HG03025 (cell line): ENCODE data around the gene ABCB8.

Experiments used
- ATAC-seq: cut with Tn5 transposase; IDR thresholded peaks from one replicate; pipeline ENCODE4 v1.9.1; 2021; ENCODE audit warnings: mild to moderate bottlenecking, moderate library complexity; ENCODE audit not compliant: unreplicated experiment, low FRiP score

Gene ABCB8

DNA sequence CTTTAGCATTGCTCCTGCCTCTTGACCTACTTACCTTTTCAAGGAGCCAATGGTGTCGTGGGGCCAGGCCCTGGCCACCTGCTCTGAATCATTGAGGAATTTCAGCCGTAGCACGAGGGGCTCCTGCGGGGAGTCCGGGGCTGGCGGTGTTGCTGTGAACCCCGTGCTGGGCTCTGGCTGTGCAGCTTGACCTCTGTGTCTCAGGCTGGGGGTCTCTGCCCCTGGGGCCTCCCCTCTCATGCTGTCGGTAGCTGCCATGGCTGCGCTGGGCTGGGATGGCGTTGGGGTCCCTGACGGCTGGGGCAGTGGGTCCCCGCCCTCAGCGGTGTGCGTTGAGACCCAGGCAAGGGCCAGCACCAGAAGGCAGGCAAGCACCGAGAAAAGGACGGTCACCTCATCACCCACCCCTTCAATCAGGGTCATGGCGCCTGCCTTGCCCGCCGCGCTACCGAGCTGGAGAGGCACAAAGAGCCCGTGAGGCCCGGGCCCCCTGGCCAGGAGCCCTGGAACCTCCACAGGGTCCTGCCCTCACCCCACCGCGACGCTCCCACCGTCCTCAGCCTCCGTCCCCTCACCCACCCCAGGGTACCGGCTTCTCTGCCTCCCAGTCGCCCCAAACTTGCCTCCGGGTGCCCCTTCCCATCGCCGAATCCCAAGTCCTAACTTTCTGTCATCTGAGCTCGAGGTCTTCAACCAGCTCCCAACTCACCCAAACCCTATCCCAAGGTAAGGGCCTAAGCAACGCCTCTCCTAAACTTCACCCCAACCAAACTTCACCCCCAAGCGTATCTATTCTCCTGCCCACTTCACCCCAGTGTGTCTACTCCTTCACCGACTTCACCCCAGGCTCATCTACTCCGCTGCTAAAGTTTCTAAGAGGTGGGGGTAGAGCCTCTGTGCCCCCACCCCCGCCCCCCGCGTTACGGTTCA, 54.2 kb downstream of the ABCB8 start:
- ATAC-seq = no peak

DNA sequence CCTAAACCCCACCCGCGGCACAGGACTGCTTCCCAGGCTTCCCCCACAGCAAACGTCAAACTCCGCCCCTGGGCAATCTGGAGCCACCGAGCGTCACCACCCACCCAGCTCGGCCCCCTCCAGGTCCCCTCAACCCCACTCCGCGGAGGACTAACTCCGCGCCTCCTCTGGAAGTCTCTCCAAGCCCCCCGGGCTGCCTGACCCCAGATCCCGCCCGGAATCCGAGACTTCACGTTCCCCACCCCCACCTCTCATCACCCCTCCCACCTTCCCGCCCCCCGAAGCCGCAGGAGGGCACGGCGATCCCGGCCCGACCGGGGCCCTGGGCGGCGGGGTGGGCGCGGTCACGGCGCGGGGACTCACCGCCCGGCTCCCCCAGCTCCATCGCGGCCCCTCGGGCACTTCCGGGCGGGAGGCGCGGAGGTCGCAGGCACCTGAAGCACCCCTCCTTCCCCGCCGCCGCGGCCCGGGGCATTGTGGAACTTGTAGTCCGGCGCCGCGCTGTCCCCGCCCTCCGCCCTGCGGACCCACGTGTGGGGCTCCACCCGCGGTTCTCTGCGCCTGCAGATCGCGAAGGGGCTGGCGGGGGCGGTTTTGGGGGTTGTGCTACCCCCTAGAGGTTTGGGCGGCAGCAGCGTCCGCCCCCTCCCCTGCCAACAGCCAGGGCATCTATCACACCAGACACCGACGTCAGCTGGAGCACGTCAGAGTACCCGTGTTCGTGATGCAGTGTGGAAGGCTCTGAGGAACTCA, 55.0 kb downstream of the ABCB8 start, which contains the start of gene TMUB1:
Gene TMUB1, minus strand, starts transcription at position 423 of the 753 bp plus-strand sequence. CDS start 930 bp downstream, outside the sequence.
- ATAC-seq = peak; percentile 45

DNA sequence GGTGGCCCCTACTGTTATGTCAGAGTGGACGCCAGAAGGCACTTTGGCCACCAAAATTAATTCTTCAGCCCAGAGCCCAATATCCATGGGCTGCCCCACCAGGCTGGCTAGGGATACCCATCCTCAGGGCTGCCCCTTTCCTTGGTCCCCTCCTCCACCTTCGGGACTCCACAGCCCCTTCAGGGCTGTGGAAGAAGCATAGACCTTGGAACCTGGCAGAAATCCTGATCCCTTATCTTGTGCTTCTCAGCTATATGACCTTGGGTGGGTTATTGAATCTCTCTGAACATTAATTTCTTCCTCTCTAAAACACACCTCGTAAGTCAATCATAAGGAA, 55.5 kb downstream of the ABCB8 start:
- no peak for ATAC-seq

DNA sequence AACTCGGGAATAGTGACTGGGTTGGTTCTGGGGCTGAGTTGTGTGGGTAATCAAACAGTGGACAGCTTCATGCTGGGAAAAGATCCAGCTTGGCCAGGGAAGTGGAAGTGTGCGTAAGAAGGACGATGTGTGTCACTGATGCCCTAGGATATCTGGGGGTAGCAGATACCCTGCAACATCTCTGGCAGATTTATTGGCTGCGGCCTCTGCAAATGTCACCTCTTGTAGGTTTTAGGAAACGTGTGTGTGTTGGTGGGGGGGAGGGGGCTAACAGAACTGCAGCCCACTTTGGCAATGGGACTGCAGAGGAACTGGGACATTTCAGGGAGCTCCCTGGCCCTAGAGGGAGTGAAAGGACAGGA, 57.1 kb downstream of the ABCB8 start:
- no peak for ATAC-seq

DNA sequence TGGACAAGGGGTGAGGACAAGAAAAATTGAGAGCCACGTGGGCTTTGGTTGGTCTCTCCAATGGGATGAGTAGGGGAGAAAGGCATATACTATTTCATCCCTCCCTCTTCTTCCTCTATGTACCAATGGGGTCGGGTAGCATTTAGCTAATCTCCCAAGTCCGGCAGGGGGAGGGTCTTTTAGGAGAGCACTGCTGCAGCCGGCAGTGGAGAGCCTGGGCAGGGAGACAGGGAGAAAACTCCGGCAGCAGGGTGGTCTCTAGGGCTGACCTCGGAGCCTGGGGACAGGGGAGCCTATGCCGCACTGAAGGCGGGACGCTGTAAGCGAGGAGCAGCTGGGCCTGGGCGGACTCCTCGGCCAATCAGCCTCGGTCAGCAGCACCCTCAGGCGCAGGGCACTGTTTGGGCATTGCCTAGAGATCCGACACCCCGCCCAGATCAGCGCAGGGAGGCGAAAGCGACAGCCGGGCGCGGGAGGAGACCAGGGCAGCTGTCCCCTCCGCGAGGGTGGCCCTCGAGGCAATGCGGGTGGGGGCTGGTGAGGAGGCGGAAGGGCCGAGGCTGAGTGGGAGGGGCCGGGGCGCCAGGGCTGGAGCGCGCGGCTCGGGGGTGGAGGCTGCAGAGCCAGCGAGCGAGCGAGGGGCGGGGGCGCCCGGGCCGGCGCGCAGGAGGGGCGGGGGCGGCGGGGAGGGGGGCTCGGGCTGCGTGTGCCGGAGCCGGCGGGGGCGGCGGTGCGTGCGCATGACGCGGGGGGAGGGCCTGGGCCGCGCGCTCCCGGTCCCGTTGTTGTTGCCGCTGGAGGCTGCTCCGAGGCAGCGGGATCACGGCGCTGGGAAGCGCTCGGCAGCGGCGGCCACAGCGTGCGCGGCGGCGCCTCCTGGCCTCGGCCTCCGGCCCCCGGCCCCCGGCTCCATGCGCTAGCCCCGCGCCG, 57.7 kb downstream of the ABCB8 start, which contains the start of gene AGAP3:
Gene AGAP3, plus strand, starts transcription at position 785 of the 930 bp plus-strand sequence. CDS start 267 bp downstream, outside the sequence.
- peak; percentile 28 for ATAC-seq

DNA sequence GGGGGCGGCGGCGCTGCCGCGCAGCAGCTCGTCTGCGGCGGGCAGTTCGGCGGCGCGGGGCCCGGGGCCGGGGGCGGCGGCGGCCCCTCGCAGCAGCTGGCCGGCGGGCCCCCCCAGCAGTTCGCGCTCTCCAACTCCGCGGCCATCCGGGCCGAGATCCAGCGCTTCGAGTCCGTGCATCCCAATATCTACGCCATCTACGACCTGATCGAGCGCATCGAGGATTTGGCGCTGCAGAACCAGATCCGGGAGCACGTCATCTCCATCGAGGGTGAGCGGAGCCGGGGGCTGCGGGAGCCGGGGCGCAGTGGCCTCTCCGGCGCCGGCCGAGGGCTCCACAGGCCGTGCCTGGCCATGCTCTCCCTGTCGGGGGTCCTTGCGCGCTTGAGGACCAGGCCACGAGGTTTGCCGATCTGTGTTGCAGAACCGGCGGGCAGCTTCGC, 58.6 kb downstream of the ABCB8 start:
- ATAC-seq = no peak

DNA sequence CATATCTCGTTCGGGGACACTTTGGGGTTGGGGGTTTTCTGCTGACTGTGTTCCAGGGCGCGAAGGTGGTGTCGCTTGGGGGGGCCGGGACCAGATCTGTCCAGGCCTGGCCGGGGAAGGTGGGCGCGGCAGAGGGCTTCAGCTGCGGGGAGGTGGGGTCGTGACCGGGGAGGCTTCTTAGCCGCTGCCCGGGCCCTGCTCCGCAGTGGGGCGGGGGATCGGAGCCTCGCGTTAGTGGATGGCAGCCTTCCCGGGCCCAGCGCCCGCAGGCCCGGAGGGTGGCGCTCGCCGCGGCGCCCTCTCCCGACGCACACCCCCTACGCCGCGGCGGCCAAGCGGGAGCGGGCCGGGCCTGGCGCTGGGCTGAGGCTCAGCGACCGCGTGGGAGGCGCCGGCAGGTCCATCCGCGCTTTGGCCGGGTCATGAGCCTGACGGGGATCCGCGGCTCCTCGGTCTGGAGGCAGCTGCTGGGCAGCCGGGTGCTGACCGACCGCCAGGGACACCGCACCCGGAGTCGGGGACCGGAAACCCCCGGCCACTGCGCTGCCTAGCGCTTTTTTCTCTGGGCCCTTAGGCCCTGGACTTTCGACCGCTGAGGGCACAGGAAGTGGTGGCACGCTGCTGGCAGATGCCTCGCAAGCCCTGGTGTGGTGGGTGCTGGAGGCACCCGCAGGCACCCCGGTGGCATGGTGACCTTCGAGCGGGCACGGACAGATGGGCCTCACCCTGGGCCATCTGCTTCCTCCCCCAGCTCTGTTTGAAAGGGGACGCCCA, 59.2 kb downstream of the ABCB8 start:
- no peak for ATAC-seq

DNA sequence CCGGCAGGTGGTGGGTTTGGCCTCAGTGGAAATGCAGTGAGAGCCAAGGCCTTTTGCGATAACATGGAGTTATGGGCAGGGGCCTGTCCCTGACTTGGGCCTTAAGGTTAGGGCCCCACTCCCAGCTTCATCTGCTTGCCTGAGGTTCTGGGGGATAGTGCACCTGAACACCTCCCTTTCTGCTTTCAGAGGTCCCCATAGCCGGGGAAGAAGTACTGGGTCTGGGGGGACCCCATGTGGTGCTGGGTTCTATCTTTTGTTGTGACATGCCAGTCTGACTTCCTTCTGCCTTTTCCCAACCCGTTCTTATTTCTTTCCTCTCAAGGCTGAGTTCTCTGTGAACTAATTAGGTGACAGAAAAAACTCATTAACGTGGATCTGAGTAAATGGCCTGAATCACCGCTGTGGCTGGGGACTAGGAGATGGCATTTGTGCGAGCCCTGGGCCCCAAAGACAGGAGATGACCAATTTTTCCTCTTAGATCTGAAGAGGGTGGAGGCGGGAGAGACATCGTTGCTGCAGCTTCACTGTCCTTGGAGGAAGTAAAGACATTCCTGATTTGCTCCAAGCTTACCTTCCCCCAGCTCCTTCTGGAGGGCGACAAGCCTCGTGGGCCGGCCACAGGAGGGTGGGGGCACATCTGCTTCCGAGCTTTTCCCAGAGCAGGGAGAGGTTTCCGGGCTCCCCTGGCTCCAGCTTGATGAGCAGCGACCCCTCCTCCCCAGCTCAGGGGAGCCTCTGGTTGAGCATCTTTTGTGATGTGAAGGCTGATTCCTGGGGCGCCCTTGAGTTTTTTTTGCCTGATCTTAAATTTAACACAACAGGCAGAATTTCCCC, 60.0 kb downstream of the ABCB8 start:
- ATAC-seq = no peak

DNA sequence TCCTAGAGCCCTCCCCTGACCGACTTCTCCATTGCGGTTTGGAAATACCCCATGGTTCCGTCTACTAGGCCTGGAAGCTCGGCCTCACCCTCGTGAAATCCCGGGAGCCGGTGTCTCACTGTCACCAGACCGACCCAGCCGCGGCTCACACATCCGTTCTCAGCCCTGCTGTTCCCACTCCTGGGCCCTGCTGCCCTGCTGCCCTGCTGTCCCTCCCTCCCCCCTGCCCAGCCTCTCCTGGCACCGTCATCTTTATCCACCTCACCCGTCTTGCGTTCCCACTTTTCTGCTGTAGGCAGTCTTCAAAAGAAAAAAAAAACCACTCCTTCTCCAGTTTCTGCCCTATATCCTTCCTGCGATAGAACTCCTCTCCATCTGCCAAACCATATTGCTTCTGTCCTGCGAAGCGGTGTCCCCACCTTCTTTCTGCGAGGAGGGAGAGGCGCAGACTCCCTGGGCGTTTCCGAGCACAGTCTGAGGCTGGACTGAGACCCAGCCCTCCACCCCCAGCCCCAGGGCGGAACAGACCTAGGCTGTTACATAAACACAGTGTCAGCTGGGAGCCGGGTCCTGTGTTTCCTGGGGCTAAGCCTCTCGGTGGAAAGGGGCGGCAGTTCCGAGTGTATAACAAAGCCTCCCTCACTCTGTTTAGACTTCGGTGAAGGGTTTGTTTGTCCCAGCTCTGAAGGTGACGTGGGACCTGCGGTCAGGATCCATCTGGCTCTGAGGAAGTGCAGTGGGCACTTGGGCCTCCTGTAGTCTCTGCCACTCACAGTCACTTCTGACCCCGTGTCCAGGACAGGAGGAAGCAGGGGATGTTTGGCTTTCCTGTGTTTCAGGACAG, 60.8 kb downstream of the ABCB8 start:
- ATAC-seq = no peak

DNA sequence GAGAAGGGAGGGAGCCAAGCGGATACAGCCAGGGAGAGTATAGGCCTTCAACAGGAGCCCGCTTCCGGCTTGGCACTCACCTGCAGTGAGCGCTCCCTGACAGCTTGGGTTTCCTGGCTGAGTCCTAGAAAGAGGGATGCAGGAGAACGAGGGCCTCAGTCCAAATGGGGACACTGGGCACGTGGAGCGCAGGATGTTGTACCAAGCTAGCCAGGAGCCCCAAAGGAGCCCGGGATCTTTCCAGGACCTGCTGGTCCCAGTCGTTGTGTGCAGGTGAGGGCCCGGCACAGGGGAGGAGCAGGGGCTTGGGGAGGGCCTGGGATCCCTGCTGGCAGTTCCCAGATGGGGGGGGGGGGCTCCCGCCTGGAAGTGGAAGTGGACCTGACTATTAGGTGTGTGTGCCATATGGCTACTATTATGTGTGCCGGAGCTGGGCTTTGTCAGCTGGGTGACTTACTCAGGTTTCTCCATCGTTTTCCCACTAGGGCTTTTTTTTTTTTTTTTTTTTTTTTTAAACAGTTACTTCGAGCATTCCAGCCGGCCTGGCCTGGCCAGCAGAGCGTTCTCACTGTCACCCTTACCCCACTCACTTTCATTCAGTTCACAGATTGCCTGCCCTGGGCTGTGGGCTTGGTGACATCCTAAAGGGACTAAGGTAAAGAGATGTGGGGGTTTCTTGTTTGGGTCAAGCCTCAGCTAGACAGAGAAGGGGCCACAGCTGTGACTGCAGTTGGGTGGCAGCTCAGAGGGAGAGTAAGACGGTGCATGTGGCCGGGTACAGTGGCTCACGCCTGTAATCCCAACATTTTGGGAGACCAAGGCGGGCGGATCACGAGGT, 61.9 kb downstream of the ABCB8 start:
- no peak for ATAC-seq

DNA sequence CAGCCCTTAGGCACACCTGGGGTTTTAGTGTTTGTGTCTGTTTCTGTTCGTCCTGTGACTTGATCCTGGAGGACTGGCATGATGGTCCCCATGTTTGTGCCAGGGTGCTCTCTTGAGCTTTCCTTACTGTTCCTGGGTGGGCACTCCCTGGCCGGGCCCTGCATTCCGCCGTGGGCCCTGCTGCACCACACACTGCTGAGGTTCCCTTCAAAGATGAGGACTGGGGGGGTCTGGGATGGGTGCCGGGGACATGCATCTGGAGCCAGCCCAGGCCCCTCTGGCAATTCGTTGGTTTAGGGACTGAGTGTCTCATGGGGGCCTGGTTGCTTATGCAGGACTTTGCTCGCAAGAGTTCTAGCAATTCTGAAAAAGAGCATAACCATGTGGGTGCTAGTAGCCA, 62.8 kb downstream of the ABCB8 start:
- no peak for ATAC-seq

DNA sequence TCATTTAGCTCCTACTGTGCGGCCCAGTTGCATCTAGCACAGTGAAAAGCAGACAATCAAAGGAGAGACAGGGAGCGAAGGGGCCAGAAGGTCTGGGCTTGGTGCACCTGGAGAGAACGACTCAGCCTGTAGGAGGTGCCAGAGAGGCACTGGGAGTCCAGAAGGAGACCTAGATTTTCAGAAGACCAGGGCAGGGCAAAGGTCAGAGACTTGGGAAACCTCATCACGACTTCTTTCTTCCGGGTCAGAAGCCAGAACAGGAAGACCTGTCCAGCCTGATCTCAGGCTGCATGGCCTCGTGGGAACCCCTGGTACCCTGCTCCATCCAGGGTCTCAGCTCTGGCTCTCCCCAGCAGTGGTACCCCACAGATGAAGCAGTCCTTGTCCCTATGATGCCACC, 63.2 kb downstream of the ABCB8 start:
- ATAC-seq = no peak

DNA sequence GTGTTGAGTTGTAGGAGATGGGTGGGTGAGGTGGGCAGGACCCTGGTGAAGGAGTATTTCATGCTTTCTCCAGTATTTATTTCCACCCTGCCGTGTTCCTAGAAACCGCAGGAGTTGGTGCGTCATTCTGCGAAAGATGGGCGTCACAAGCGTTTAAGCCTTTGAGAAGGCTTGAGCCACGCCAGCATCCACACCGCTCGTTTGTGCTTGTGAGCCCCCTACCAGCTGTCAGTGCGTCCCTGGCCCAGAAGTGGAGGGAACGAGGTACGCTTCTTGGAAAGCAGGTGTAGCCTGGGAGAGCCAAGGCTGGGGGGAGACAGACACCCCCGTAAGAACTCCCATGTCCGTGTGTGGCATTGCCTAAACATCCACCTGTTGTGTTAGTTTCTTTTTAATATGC, 63.7 kb downstream of the ABCB8 start:
- ATAC-seq = no peak

DNA sequence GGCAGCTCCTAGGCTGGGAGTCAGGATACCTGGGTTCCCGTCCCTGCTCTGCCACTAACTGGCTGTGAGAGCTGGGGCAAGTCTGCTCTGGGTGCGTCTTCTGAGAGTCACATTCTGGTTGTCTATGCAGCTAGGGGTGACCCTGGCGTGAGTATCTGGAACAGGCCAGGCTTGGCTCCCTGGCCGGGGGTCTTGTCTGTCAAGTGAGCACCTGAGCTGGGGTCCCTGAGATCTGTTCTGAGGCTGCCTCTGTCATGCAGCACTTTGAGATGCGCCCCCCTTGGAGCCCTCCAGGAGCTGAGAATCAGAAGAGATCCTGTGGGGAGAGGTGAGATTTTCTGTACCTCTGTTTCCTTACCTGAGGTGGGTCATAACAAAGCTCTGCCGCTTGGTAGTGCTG, 65.5 kb downstream of the ABCB8 start:
- ATAC-seq = no peak

DNA sequence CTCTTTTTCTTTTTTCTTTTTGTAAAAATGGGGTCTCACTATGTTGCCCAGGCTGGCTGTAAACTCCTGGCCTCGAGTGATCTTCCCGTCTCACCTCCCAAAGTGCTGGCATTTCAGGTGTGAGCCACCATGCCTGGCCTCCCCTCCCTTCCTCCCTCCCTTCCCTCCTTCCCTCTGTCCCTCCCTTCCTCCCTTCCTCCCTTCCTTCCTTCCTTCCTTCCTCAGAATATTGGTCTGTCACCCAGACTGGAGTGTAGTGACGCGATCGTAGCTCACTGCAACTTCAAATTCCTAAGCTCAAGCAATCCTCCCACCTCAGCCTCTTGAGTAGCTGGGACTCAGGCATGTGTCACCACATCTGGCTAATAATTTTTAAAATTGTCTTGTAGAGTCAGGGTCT, 66.4 kb downstream of the ABCB8 start:
- ATAC-seq = no peak

DNA sequence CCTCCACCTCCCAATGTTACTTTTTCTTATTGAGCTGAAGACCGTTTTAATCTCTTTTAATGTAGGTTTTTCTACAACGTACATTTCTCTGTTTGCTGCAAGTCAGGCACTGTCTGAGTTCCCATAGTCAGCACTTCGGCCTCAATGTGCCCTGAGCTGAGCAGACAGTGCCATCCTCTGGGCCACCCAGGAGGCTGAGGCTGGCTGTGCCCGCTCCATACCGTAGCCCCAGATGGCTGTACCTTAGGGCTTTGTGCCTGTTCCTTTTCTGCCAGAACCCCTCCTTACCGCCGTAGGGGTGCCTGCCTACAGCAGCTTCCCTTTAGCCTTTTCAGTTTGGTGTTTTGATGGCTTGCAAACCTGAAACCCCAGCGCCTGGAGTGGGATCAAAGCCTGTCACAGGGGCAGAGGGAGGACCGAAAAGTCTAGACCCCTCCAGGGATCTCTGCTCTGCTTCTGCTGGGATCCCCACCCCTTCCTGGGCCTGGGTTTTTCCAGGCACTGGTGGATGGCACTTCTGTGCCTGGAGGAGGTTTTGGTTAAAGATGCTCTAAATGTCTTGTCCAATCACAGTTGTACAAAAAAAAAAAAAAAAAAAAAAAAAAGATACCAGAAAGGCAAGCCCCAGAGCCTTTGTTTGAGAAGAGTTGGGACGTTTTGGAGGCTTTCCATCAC, 67.0 kb downstream of the ABCB8 start:
- no peak for ATAC-seq
